B cell (primary cell): ENCODE measurements around the gene ANAPC10.

Experiments used
- EZH2 ChIP-seq: IDR thresholded peaks from 2 replicates; pipeline ENCODE4 v1.6.1; 2012; ENCODE audit warnings: borderline replicate concordance, low read depth, mild to moderate bottlenecking, moderate library complexity, low read length; ENCODE audit not compliant: insufficient read depth, poor library complexity, severe bottlenecking
- TF ChIP-seq, protein P1 (sequence below): fragments of 200-600 bp; IDR thresholded peaks from one replicate; pipeline ENCODE4 v1.8.0; 2022; ENCODE audit warnings: antibody characterized with exemption, mild to moderate bottlenecking

DNA sequence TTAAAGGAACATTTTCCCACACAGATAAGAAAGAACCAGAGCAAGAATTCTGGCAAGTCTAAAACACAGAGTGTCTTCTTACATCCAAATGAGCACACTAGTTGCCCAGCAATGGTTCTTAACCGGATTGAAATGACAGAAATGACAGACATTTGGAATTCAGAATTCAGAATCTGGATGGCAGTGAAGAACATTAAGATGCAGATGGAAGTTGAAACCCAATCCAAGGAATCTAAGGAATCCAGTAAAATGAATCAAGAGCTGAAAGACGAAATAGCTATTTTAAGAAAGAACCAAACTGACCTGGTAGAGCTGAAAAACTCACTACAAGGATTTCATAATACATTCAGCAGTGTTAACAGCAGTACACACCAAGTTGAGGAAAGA is 21.5 kb downstream of the ANAPC10 start:
- TF ChIP-seq, protein P1, sequence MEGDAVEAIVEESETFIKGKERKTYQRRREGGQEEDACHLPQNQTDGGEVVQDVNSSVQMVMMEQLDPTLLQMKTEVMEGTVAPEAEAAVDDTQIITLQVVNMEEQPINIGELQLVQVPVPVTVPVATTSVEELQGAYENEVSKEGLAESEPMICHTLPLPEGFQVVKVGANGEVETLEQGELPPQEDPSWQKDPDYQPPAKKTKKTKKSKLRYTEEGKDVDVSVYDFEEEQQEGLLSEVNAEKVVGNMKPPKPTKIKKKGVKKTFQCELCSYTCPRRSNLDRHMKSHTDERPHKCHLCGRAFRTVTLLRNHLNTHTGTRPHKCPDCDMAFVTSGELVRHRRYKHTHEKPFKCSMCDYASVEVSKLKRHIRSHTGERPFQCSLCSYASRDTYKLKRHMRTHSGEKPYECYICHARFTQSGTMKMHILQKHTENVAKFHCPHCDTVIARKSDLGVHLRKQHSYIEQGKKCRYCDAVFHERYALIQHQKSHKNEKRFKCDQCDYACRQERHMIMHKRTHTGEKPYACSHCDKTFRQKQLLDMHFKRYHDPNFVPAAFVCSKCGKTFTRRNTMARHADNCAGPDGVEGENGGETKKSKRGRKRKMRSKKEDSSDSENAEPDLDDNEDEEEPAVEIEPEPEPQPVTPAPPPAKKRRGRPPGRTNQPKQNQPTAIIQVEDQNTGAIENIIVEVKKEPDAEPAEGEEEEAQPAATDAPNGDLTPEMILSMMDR = no peak
- TF ChIP-seq EZH2 = no peak
